Rectal smooth muscle tissue (tissue), 1 donor: ENCODE data around the gene ADGRV1.

Source experiments
- H3K27ac ChIP-seq: one replicate; pipeline ENCODE4 v1.7.0; 2013; ENCODE audit warnings: low read depth, low read length, inconsistent platforms
- H3K27me3 ChIP-seq: one replicate; pipeline ENCODE4 v1.7.0; 2013; ENCODE audit warnings: low read length; ENCODE audit not compliant: control insufficient read depth, insufficient read depth
- H3K36me3 ChIP-seq: one replicate; pipeline ENCODE4 v1.7.0; 2013; ENCODE audit warnings: low read length; ENCODE audit not compliant: control insufficient read depth, insufficient read depth
- H3K4me1 ChIP-seq: one replicate; pipeline ENCODE4 v1.7.0; 2013; ENCODE audit warnings: low read length; ENCODE audit not compliant: control insufficient read depth, insufficient read depth
- H3K4me3 ChIP-seq: one replicate; pipeline ENCODE4 v1.7.0; 2013; ENCODE audit warnings: low read length
- H3K9ac ChIP-seq: one replicate; pipeline ENCODE4 v1.7.0; 2013; ENCODE audit warnings: low read length

The ADGRV1 gene, protein sequence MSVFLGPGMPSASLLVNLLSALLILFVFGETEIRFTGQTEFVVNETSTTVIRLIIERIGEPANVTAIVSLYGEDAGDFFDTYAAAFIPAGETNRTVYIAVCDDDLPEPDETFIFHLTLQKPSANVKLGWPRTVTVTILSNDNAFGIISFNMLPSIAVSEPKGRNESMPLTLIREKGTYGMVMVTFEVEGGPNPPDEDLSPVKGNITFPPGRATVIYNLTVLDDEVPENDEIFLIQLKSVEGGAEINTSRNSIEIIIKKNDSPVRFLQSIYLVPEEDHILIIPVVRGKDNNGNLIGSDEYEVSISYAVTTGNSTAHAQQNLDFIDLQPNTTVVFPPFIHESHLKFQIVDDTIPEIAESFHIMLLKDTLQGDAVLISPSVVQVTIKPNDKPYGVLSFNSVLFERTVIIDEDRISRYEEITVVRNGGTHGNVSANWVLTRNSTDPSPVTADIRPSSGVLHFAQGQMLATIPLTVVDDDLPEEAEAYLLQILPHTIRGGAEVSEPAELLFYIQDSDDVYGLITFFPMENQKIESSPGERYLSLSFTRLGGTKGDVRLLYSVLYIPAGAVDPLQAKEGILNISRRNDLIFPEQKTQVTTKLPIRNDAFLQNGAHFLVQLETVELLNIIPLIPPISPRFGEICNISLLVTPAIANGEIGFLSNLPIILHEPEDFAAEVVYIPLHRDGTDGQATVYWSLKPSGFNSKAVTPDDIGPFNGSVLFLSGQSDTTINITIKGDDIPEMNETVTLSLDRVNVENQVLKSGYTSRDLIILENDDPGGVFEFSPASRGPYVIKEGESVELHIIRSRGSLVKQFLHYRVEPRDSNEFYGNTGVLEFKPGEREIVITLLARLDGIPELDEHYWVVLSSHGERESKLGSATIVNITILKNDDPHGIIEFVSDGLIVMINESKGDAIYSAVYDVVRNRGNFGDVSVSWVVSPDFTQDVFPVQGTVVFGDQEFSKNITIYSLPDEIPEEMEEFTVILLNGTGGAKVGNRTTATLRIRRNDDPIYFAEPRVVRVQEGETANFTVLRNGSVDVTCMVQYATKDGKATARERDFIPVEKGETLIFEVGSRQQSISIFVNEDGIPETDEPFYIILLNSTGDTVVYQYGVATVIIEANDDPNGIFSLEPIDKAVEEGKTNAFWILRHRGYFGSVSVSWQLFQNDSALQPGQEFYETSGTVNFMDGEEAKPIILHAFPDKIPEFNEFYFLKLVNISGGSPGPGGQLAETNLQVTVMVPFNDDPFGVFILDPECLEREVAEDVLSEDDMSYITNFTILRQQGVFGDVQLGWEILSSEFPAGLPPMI (N-terminal part only)

DNA sequence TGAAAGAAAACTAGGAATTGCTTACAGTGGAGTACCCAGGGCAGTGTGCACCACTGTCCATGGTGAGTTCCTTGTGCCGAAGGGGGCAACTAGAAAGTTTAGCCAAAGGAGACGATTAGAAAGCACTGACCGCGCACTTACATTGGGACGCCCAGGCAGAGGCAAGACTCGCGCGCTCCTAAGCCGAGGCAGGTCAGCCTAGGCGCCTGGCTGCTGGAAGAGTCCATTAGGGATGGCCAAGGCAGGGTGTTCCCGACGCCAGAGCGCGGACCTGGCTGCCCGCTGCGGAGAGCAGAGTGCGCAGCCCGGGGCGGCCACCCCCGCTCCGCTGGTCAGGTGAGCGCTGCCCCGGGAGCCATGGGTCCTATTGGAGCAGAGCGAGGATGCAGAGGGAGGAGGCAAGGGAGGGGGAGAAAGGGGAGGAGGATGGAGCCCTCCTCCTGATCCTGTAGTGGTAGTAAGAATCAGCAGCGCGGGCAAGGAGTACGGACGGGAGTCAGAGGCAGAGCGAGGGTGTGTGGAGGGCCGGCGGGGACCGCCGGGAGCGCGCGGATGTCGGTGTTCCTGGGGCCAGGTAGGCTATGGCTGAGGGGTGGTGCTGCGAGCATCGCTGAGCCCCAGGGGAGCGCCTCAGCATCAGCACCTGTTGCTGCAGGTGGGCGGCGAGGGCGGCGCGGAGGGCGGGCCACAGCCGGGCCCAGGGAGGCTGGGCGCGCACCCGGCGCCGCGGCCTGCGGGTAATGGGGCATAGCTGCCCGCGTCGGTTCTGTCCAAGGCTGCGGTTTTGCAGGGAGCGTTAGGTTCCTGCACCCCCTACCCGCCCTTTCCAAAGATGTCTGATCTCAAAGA, at the start of gene ADGRV1:
TSS of gene ADGRV1 (plus strand) at position 454 of the 849 bp plus-strand sequence. CDS start at position 553, 99 bp downstream.
- no peak within 1 kb of the TSS for H3K9ac ChIP-seq
- H3K4me3 ChIP-seq, result peak within 1 kb of the TSS; percentile 61
- H3K36me3 ChIP-seq, result no peaks in the 10 kb centered on the region
- no peak within 1 kb of the TSS for H3K27ac ChIP-seq
- H3K4me1 ChIP-seq, result no peaks in the 10 kb centered on the region
- H3K27me3 ChIP-seq, result peaks cover 9% of the 10 kb centered on the region

DNA sequence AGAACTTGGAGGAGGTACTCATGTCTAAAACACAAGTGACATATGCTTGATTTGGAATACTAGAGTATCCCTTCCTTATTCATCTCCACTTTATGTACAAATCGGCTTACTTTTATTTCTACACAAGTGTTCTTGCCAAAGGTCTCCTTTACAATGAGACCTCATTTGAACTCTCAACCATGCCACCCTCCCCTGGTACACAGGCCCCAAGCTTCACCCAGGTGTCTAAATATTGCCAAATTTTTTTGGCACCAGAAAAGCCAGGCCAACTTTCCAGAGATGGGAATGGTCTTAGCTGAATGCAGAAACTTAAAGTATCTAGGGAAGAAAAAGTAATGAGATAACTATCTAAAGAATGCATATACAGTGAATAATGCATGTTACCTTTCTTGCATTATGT, 48.2 kb upstream of the ADGRV1 start:
- H3K9ac ChIP-seq, result no peak overlapping the region
- no peak overlapping the region for H3K4me3 ChIP-seq
- no peaks in the 10 kb centered on the region for H3K36me3 ChIP-seq
- no peaks in the 10 kb centered on the region for H3K4me1 ChIP-seq
- H3K27me3 ChIP-seq, result no peaks in the 10 kb centered on the region
- H3K27ac ChIP-seq, result no peak overlapping the region

DNA sequence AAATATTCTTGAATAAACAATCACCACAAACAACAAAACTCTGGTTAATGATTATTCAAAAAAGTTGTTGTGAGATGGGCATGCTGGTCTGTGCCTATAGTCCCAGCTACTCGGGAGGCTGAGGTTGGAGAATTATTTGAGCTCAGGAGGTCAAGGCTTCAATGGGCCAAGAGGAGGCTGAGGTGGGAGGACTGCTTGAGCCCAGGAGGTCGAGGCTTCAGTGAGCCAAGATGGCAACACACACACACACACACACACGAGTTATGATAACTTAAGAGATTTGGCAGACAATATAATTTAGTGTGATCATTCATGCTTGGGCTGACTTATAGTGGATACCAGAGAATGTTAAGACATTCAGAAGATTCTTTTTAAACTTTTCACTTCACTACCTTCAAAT, 44.1 kb upstream of the ADGRV1 start:
- Histone ChIP-seq H3K27me3 (no peaks in the 10 kb centered on the region), H3K9ac (no peak overlapping the region), H3K36me3 (no peaks in the 10 kb centered on the region), H3K4me3 (no peak overlapping the region), H3K4me1 (no peaks in the 10 kb centered on the region), H3K27ac (no peak overlapping the region)

DNA sequence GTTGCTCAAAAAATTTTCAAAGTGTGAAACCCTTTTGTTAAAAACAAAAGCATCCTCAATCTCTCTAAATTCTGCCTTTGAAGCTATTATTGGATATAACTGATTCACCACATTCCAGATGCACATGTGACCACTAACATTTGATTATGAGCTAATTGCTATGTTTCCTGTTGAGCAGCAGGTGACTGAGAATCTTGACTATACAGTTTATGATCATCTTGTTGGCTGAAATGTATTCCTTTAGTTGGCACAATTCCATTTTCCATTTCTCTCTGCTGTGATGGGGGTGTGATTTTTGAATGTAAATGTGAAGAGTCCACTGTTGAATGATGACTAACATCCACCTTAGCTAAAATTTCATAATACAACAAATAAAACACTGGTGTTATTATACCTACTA, 39.9 kb upstream of the ADGRV1 start:
- H3K27me3 ChIP-seq, result no peaks in the 10 kb centered on the region
- no peaks in the 10 kb centered on the region for H3K4me1 ChIP-seq
- no peak overlapping the region for H3K4me3 ChIP-seq
- no peak overlapping the region for H3K27ac ChIP-seq
- no peak overlapping the region for H3K9ac ChIP-seq
- H3K36me3 ChIP-seq, result no peaks in the 10 kb centered on the region

DNA sequence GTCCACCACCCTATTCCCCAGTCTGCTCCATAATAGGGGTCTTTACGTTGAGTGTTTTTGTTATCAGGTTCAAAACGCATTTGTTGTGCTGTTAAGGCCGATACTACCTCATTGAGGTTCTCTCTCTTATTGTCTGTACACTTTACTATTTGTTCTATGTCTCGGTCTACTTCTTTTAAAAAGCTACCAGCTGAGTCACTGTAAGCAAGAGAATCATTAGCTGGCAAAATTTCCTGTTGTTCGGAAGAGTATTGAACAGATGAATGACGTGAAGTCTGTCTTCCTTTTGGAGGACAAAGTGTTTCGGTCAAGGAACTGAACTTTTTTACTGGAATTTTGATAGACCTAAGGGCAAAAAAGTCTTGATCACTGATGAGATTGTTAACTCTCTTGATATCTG, 39.5 kb upstream of the ADGRV1 start:
- H3K27ac ChIP-seq, result no peak overlapping the region
- no peak overlapping the region for H3K9ac ChIP-seq
- H3K27me3 ChIP-seq, result no peaks in the 10 kb centered on the region
- no peaks in the 10 kb centered on the region for H3K36me3 ChIP-seq
- H3K4me1 ChIP-seq, result no peaks in the 10 kb centered on the region
- H3K4me3 ChIP-seq, result no peak overlapping the region

DNA sequence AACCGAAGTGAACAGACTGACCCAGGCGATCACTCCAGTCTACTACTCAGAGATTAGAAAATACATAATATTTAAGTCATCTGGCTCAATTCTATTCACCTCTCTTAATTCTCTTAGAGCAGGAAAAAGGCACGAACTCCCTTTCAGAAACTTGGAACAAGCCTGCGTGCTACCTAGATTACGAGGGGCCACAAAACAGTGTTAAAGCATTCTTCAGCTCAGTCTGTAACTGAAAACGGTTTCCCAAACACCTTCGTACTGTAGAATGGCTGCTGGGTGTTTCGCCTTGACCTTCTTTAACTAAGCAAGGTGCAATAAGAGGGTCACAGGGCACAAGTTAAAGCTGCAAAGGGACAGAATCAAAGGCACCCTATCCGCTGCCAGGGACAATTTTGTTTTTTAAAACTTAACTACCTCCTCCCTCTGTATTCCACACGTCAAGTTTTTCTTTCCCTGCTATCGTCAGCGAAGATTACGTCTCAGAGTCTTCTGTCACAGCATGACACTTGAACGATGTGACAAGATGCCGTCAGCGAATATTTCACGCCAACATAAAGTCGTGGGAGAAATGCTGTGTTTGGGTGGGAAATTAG, 29.9 kb upstream of the ADGRV1 start:
- H3K27me3 ChIP-seq, result no peaks in the 10 kb centered on the region
- H3K9ac ChIP-seq, result peak overlapping the region; percentile 98
- peak overlapping the region; percentile 82 for H3K4me3 ChIP-seq
- H3K36me3 ChIP-seq, result no peaks in the 10 kb centered on the region
- H3K4me1 ChIP-seq, result peaks cover 7% of the 10 kb centered on the region
- H3K27ac ChIP-seq, result peak overlapping the region; percentile 92

DNA sequence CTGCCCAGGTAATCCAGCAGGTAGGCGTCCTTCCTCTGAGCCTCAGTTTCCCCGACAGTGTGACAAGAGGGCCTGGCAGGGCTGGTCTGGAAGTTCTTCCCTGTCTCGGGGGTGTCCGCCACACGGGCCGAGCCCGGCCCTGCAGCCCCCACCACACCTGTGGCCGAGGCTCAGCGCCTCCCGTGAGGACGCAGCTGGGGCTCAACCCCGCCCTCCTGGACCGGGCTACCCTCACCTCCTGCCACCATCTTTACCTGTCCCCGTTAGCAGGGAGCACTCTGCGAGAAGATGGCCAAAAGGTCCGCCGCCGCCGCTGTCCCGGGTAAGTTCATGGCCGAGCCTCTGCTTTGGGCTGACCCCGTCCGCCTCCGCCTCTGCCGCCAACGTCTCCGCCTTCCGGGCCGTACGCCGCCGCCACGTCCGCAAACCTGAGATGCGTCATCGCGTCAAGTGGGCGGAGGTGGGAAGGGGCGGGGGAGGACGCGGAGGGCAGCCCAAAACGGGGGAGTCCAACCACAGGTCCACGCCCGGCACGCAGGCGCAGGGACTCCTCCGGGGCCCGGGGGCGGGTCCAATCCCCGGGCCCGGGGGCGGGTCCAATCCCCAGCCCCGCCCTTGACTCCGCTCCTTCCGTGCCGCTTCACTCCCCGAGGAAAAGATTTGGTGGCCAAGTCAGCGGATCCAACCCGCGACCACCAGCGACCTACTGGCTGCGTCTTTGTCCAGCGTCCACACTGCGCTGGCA, 29.2 kb upstream of the ADGRV1 start, which contains the start of gene LYSMD3:
TSS of gene LYSMD3 (minus strand) at position 391 of the 745 bp plus-strand sequence. CDS start 4,295 bp downstream, outside the sequence.
- Histone ChIP-seq H3K4me3 (peak within 1 kb of the TSS; percentile 85), H3K9ac (peak within 1 kb of the TSS; percentile 98), H3K27me3 (no peaks in the 10 kb centered on the region), H3K36me3 (no peaks in the 10 kb centered on the region), H3K4me1 (peaks cover 7% of the 10 kb centered on the region), H3K27ac (peak within 1 kb of the TSS; percentile 92)

DNA sequence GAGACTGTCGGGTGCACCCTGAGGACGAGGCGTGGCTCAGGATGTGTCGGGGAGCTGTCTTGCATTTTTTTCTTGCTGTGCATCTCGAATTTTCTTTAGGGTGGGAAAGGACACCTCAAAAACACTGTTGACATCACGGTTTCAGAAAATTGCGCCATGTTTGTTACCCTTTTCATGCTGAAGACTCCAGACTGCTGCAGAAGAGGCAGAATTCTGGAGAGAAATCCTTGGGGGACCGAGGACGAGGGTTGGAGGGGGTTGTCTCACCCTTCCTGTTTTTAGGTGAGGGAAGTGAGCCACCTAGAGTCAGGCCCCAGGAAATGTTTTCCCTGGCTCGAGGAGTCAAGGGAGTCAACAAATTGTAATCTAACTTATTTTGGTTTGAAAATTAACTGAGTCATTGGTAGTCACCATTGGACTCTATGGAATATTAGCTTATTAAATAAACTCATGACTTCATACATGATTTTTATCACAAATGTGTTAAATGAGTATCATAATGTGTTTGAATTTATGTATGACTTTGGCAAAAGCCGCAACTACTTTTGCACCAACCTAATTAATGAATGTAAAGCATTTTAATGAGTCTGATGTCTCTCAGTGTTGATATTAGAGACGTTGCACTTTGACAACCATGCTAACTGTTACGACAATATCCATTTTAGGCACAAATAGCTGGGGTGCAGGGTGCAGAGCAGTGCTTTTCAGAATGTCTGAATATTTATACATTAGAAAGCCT, 28.5 kb upstream of the ADGRV1 start:
- no peaks in the 10 kb centered on the region for H3K36me3 ChIP-seq
- no peaks in the 10 kb centered on the region for H3K27me3 ChIP-seq
- H3K4me1 ChIP-seq, result peaks cover 7% of the 10 kb centered on the region
- H3K4me3 ChIP-seq, result peak overlapping the region; percentile 85
- H3K9ac ChIP-seq, result peak overlapping the region; percentile 2
- peak overlapping the region; percentile 58 for H3K27ac ChIP-seq

DNA sequence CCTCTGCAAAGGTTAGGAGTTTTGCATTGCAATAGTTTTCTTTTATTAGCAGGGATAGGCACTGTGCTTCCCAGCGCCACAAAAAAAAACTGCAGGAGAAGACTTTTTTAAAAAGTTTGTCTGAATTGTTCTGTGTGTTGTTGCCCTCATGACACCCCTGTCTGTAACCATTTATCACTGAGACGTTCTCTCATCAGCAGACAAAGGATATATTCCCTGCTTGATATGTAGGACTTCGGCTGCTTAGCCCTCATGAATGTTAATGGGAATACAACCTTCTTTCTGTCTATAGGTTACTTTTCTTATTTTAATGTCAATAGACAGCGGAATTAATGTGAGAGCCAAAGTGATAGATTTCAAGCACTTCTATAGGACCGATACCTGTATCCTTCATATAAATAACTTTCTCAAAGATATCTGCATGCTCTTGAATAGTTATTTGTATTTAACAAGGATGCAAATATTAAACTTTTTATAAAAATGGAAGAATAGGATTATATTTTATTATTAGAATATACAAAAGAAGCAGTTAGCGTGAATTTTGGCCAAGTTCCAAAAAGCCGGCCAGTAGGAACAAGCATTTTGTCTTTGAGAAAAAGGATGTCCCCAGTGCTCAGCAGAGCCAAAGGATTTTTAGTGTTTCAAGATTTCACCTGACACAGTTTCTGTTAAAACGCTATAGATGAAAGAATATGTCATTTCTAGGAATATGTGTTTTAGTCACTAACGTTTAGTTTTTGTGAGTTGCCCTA, 27.7 kb upstream of the ADGRV1 start:
- Histone ChIP-seq H3K4me1 (peaks cover 7% of the 10 kb centered on the region), H3K9ac (no peak overlapping the region), H3K27ac (no peak overlapping the region), H3K27me3 (no peaks in the 10 kb centered on the region), H3K36me3 (no peaks in the 10 kb centered on the region), H3K4me3 (peak overlapping the region; percentile 85)

DNA sequence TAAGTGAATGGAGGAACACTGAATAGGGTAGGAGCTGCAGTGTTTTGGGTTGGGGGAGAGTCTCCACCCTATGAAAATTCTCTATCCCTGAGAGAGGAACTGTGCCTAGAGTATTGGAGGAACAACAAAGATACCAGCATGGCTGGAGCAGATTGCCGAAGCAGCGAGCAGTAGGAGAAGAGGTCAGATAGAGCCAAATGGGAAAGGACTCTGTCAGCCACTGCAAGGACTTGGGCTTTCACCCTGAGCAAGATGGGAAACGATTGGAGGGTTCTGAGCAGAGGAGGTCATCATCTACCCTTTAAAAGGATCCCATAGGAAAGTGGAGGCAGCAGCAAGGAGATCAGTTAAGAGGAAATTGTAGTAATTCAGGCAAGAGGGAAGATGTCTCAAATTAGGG, 24.8 kb upstream of the ADGRV1 start:
- H3K27ac ChIP-seq, result no peak overlapping the region

More for the DNA sequence above, 24.8 kb upstream of the ADGRV1 start:
- H3K27me3 ChIP-seq, result no peaks in the 10 kb centered on the region
- no peak overlapping the region for H3K9ac ChIP-seq
- H3K36me3 ChIP-seq, result no peaks in the 10 kb centered on the region
- no peak overlapping the region for H3K4me3 ChIP-seq
- peaks cover 4% of the 10 kb centered on the region for H3K4me1 ChIP-seq
